Measurements from ENCODE around the gene RCE1. TPM values are rescaled to one million over a fixed set of nuclear protein-coding genes. Genes with fewer than 3 reads are reported as not detected.

Gene RCE1
- total RNA-seq, 1 donor = 18.1 TPM

GRCh38 chr11:66842501-66842895 lies 743 bp upstream of the RCE1 start:
- H4K20me1 ChIP-seq (ENCODE audit: insufficient read depth, low read length) = peaks cover 30% of the 10 kb centered on the region

DNA sequence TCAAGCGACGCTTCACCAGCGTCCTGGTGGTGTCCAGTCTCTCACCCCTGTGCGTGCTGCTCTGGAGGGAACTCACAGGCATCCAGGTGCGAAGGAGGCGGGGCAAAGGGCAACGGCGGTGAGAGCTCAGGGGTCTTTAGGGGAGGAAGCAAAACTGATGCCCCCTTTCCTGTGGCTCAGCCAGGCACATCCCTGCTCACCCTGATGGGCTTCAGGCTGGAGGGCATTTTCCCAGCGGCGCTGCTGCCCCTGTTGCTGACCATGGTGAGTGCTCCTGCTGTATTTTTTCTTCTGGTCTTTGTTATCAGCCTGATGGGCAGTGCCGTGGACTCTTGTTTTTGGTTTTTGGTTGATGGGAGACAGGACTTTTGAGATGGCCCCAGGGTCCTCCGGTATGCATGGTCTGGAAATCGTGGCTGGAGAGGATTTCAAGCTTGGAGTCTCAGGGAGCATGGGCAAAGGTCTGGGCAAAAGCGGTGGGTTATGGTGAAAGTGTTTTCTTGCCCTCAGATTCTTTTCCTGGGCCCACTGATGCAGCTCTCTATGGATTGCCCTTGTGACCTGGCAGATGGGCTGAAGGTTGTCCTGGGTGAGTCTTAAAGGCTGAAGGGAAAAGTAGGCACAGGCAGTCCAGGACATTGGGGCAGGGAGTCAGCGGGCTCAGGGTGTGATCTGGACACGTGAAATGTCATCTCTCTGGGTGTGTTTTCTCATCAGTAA lies 695 bp downstream of the RCE1 start:
- Histone ChIP-seq H2AFZ (ENCODE audit: low read length) (peak overlapping the region; percentile 69), H3K4me3 (ENCODE audit: insufficient read depth, low read length) (peak overlapping the region; percentile 84), H3K4me1 (ENCODE audit: insufficient read depth, low read length) (peaks cover 21% of the 10 kb centered on the region), H3K79me2 (ENCODE audit: insufficient read depth, low read length) (peaks cover 63% of the 10 kb centered on the region), H3K27ac (ENCODE audit: low read depth, low read length) (peak overlapping the region; percentile 97), H3K9me3 (ENCODE audit: low read depth, low read length) (no peaks in the 10 kb centered on the region), H3K27me3 (ENCODE audit: insufficient read depth, low read length) (no peaks in the 10 kb centered on the region), H3K4me2 (ENCODE audit: insufficient read depth, low read length) (peak overlapping the region; percentile 97), H4K20me1 (ENCODE audit: insufficient read depth, low read length) (peaks cover 30% of the 10 kb centered on the region), H3K36me3 (ENCODE audit: insufficient read depth, low read length) (peaks cover 21% of the 10 kb centered on the region)
- TF ChIP-seq CTCF (IDR thresholded peaks at IDR 0.05; ENCODE audit: extremely low read depth, low read depth, low read length) = no peak
- peak; percentile 87 for DNase-seq (ENCODE audit: insufficient read length, low spot score, missing footprints)

More at GRCh38 chr11:66842501-66842895, 743 bp upstream of the RCE1 start:
- TF ChIP-seq CTCF (IDR thresholded peaks at IDR 0.05; ENCODE audit: extremely low read depth, low read depth, low read length) = no peak
- peaks cover 63% of the 10 kb centered on the region for H3K79me2 ChIP-seq (ENCODE audit: insufficient read depth, low read length)
- H3K4me3 ChIP-seq (ENCODE audit: insufficient read depth, low read length) = peak overlapping the region; percentile 84
- H2AFZ ChIP-seq (ENCODE audit: low read length) = no peak overlapping the region
- H3K36me3 ChIP-seq (ENCODE audit: insufficient read depth, low read length) = peaks cover 13% of the 10 kb centered on the region
- H3K27ac ChIP-seq (ENCODE audit: low read depth, low read length) = peak overlapping the region; percentile 97
- H3K9me3 ChIP-seq (ENCODE audit: low read depth, low read length) = no peaks in the 10 kb centered on the region
- H3K4me2 ChIP-seq (ENCODE audit: insufficient read depth, low read length) = peak overlapping the region; percentile 99
- no peaks in the 10 kb centered on the region for H3K27me3 ChIP-seq (ENCODE audit: insufficient read depth, low read length)
- DNase-seq (ENCODE audit: insufficient read length, low spot score, missing footprints) = no peak
- peaks cover 21% of the 10 kb centered on the region for H3K4me1 ChIP-seq (ENCODE audit: insufficient read depth, low read length)

GRCh38 chr11:66844496-66845142 lies 1.4 kb downstream of the RCE1 start:
- H3K27ac ChIP-seq (ENCODE audit: low read depth, low read length) = peak overlapping the region; percentile 97
- H3K4me3 ChIP-seq (ENCODE audit: insufficient read depth, low read length) = peak overlapping the region; percentile 84
- peaks cover 21% of the 10 kb centered on the region for H3K4me1 ChIP-seq (ENCODE audit: insufficient read depth, low read length)
- H3K27me3 ChIP-seq (ENCODE audit: insufficient read depth, low read length) = no peaks in the 10 kb centered on the region
- TF ChIP-seq CTCF (IDR thresholded peaks at IDR 0.05; ENCODE audit: extremely low read depth, low read depth, low read length) = no peak
- H3K79me2 ChIP-seq (ENCODE audit: insufficient read depth, low read length) = peaks cover 60% of the 10 kb centered on the region
- H3K36me3 ChIP-seq (ENCODE audit: insufficient read depth, low read length) = peaks cover 24% of the 10 kb centered on the region
- H3K9me3 ChIP-seq (ENCODE audit: low read depth, low read length) = no peaks in the 10 kb centered on the region
- peaks cover 30% of the 10 kb centered on the region for H4K20me1 ChIP-seq (ENCODE audit: insufficient read depth, low read length)
- H3K4me2 ChIP-seq (ENCODE audit: insufficient read depth, low read length) = peak overlapping the region; percentile 97
- H2AFZ ChIP-seq (ENCODE audit: low read length) = no peak overlapping the region
- DNase-seq (ENCODE audit: insufficient read length, low spot score, missing footprints) = peak; percentile 73
